GM12873 (cell line): Measurements from ENCODE around the gene FLCN.

Experiments used
- CTCF ChIP-seq: IDR thresholded peaks from 2 replicates; pipeline ENCODE4 v1.5.1; 2012; ENCODE audit warnings: low read depth, mild to moderate bottlenecking, moderate library complexity, low read length, control low read depth; ENCODE audit not compliant: insufficient read depth; ENCODE audit errors: missing control alignments

Gene FLCN

GRCh38 chr17:17246879-17247278 is 9.9 kb upstream of the FLCN start:
- TF ChIP-seq CTCF: no peak

- no peak for TF ChIP-seq CTCF
Observed at GRCh38 chr17:17243163-17243562, 6.2 kb upstream of the FLCN start.

- TF ChIP-seq CTCF: no peak
Observed at GRCh38 chr17:17242246-17242645, 5.3 kb upstream of the FLCN start.

- TF ChIP-seq CTCF: no peak
Observed at GRCh38 chr17:17241656-17242055, 4.7 kb upstream of the FLCN start.

- no peak for TF ChIP-seq CTCF
Observed at GRCh38 chr17:17239832-17240231, 2.9 kb upstream of the FLCN start.

- TF ChIP-seq CTCF: no peak
Observed at GRCh38 chr17:17236295-17237025, 508 bp downstream of the FLCN start.

- TF ChIP-seq CTCF: no peak
Observed at GRCh38 chr17:17235212-17236174, 1.5 kb downstream of the FLCN start.
